Choroid plexus epithelial cell (primary cell): ENCODE measurements around the gene RNF34.
"Not testable (repeated sequence)": the region's sequence is repeated elsewhere in the genome, so short reads cannot be mapped to it uniquely, and the experiment has no call there.

Source experiments
- DNase-seq: peaks from one replicate; pipeline ENCODE4 v3.0.0-alpha.2; 2010; ENCODE audit warnings: low read depth
- H3K4me3 ChIP-seq: 2 replicates; pipeline ENCODE4 v1.5.1; 2011; ENCODE audit warnings: low read depth, mild to moderate bottlenecking, control low read depth, low read length, moderate library complexity
- CTCF ChIP-seq: conservative IDR thresholded peaks from 2 replicates; pipeline ENCODE4 v1.5.1; 2011; ENCODE audit warnings: low read depth, mild to moderate bottlenecking, control low read depth, inconsistent platforms, low read length, moderate library complexity

Gene RNF34

DNA sequence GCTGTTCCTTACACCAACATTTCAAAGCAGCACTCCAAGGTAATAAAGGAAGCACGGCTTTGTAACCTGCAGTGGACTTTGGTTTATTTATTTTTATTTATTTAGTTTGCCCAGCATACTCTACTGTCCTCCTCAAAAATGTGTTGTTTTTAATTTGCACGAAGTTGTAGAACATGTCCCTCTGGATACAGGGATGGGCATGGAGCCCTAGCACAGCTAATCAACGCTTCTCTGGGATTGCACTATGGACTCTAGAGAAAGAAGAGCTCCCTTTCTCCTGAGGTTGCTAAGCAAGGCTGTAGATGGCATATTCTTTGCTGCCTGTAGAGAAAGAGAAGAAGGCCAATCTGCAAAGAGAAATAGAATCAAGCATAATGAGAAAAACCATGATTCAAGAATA is 41.8 kb upstream of the RNF34 start:
- TF ChIP-seq CTCF = no peak
- DNase-seq = no peak
- no peak overlapping the region for H3K4me3 ChIP-seq

- no peak for TF ChIP-seq CTCF
- no peak overlapping the region for H3K4me3 ChIP-seq
- DNase-seq = no peak
Observed at GRCh38 chr12:121364683-121365121, 35.2 kb upstream of the RNF34 start.

- DNase-seq = no peak
- TF ChIP-seq CTCF = no peak
- H3K4me3 ChIP-seq = no peak overlapping the region
Observed at GRCh38 chr12:121365416-121366062, 34.4 kb upstream of the RNF34 start.

- TF ChIP-seq CTCF = no peak
- no peak for DNase-seq
- no peak overlapping the region for H3K4me3 ChIP-seq
Observed at GRCh38 chr12:121366063-121366459, 33.9 kb upstream of the RNF34 start.

DNA sequence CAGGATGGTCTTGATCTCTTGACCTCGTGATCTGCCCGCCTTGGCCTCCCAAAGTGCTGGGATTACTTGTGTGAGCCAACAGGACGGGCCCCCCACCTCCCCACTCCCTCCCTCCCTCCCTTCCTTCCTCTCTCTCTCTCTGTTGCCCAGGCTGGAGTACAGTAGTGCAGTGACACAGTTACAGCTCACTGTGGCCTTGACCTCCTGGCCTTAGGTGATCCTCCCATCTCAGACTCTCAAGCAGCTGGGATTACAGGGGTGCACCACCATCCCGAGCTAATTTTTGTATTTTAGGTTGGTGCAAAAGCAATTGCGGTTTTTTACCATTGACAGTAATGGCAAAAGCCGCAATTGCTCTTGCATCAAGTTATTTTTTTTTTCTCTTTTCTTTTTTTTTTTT is 28.5 kb upstream of the RNF34 start:
- DNase-seq = no peak
- no peak overlapping the region for H3K4me3 ChIP-seq
- no peak for TF ChIP-seq CTCF

GRCh38 chr12:121373755-121374154 is 26.2 kb upstream of the RNF34 start:
- DNase-seq = no peak
- no peak overlapping the region for H3K4me3 ChIP-seq
- no peak for TF ChIP-seq CTCF

DNA sequence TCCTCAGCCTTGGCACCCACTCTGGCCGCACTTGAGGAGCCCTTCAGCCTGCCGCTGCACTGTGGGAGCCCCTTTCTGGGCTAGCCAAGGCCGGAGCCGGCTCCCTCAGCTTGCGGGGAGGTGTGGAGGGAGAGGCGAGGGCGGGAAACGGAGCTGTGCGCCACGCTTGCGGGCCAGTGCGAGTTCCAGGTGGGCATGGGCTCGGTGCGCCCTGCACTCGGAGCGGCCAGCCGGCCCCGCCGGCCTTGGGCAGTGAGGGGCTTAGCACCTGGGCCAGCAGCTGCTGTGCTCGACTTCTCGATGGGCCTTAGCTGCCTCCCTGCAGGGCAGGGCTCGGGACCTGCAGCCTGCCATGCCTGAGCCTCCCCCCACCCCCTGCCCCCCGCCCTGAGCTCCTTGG is 25.6 kb upstream of the RNF34 start:
- DNase-seq, H3K4me3 ChIP-seq: not testable (repeated sequence)

DNA sequence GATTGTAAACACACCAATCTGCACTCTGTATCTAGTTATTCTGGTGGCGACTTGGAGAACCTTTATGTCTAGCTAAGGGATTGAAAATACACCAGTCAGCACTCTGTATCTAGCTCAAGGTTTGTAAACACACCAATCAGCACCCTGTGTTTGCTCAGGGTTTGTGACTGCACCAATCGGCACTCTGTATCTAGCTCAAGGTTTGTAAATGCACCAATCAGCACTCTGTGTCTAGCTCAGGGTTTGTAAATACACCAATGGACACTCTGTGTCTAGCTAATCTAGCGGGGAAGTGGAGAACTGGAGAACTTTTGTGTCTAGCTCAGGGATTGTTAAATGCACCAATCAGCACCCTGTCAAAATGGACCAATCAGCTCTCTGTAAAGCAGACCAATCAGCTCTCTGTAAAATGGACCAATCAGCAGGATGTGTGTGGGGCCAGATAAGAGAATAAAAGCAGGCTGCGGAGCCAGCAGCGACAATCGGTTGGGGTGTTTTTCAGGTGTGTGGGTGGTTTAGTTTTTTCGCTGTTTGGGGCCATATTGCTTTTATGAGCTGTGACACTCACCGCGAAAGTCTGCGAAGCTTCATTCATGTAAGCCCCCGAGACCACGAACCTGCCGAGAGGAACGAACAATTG is 24.9 kb upstream of the RNF34 start:
- not testable (repeated sequence) for DNase-seq, H3K4me3 ChIP-seq
